Mucosa of descending colon (tissue), 3 donors: Measurements from ENCODE around the gene RPS6KA3. TPM values are rescaled to one million over a fixed set of nuclear protein-coding genes. Genes with fewer than 3 reads are reported as not detected.
"Not testable (repeated sequence)": the region's sequence is repeated elsewhere in the genome, so short reads cannot be mapped to it uniquely, and the experiment has no call there.

Source experiments
- ATAC-seq: fragments of 200-7000 bp; cut with Tn5 transposase; one replicate; pipeline ENCODE4 v1.9.1; 2020; ENCODE audit warnings: mild to moderate bottlenecking, moderate library complexity
- DNase-seq, 3 donors: peaks; one replicate each; pipeline ENCODE4 v3.0.0-alpha.2; 2020
- H3K36me3 ChIP-seq: fragments of 200-600 bp; one replicate; pipeline ENCODE4 v1.8.0; 2021; ENCODE audit warnings: low read depth, mild to moderate bottlenecking
- H3K4me1 ChIP-seq: fragments of 200-600 bp; one replicate; pipeline ENCODE4 v1.8.0; 2021; ENCODE audit warnings: low read depth, mild to moderate bottlenecking
- H3K4me3 ChIP-seq: fragments of 200-600 bp; one replicate; pipeline ENCODE4 v1.8.0; 2021; ENCODE audit warnings: mild to moderate bottlenecking
- H3K9me3 ChIP-seq: fragments of 200-600 bp; one replicate; pipeline ENCODE4 v1.8.0; 2021; ENCODE audit warnings: mild to moderate bottlenecking
- CTCF ChIP-seq: fragments of 200-600 bp; IDR thresholded peaks from one replicate; pipeline ENCODE4 v1.8.0; 2022; ENCODE audit warnings: antibody characterized with exemption, mild to moderate bottlenecking
- intact Hi-C, 2 donors: fragments of 100-400 bp; cut with DNase I in 1 of 2; cut with micrococcal nuclease in 1 of 2; formaldehyde crosslinking; loops; one replicate each; pipeline versions ENCODE4 v1.11.0 to v1.11.1; 2022; cut with DNase I, micrococcal nuclease
- total RNA-seq, 3 donors: library from RNA; stranded (reverse); fragmentation: NEBNext Ultra II Directional in 2 of 3; extraction: Animal tissue kit (Norgen Biotek cat#: 25700) in 2 of 3; gene quantifications; one replicate each; pipeline versions ENCODE4 v1.2.1 to v1.2.4, GENCODE V29; 2021 to 2023
- donor health status: DM: no; HTN: no; CAD: no; lungs with moderate emphysema.
- donor health status: DM: no; HTN: no; CAD: no.
- donor health status: DM: no; HTN: yes; CAD: no.

The RPS6KA3 gene
- total RNA-seq, 3 donors from 2014 or later: 73.6 to 80.1 (median 73.9) TPM

GRCh38 chrX:20181598-20182329, 84.9 kb downstream of the RPS6KA3 start:
- H3K9me3 ChIP-seq: no peaks in the 10 kb centered on the region
- H3K4me1 ChIP-seq: no peaks in the 10 kb centered on the region
- no peak for ATAC-seq
- H3K4me3 ChIP-seq: no peak overlapping the region
- intact Hi-C loops: no loop called here
- H3K36me3 ChIP-seq: no peaks in the 10 kb centered on the region
- DNase-seq: no peak
- TF ChIP-seq CTCF: no peak

GRCh38 chrX:20177093-20177492, 89.6 kb downstream of the RPS6KA3 start:
- intact Hi-C loops: no loop called here
- Histone ChIP-seq H3K9me3 (no peaks in the 10 kb centered on the region), H3K4me3 (no peak overlapping the region), H3K36me3 (no peaks in the 10 kb centered on the region), H3K4me1 (no peaks in the 10 kb centered on the region)
- no peak for DNase-seq
- ATAC-seq: no peak
- no peak for TF ChIP-seq CTCF

GRCh38 chrX:20173856-20174255, 92.9 kb downstream of the RPS6KA3 start:
- Histone ChIP-seq H3K9me3 (no peaks in the 10 kb centered on the region), H3K36me3 (no peaks in the 10 kb centered on the region), H3K4me1 (no peaks in the 10 kb centered on the region), H3K4me3 (no peak overlapping the region)
- intact Hi-C loops: no loop called here
- DNase-seq (no peak), ATAC-seq (no peak)
- no peak for TF ChIP-seq CTCF

GRCh38 chrX:20173313-20173712, 93.4 kb downstream of the RPS6KA3 start:
- DNase-seq (no peak), ATAC-seq (no peak)
- Histone ChIP-seq H3K9me3 (no peaks in the 10 kb centered on the region), H3K36me3 (no peaks in the 10 kb centered on the region), H3K4me3 (no peak overlapping the region), H3K4me1 (no peaks in the 10 kb centered on the region)
- TF ChIP-seq CTCF: no peak
- intact Hi-C loops: no loop called here

- ATAC-seq (no peak), DNase-seq (no peak)
- Histone ChIP-seq H3K4me1 (no peaks in the 10 kb centered on the region), H3K4me3 (no peak overlapping the region), H3K9me3 (no peaks in the 10 kb centered on the region), H3K36me3 (no peaks in the 10 kb centered on the region)
- TF ChIP-seq CTCF: no peak
- intact Hi-C loops: no loop called here
Measured at GRCh38 chrX:20171887-20172286, 94.8 kb downstream of the RPS6KA3 start.

GRCh38 chrX:20162516-20162915, 104.2 kb downstream of the RPS6KA3 start:
- H3K4me3 ChIP-seq, H3K36me3 ChIP-seq, H3K4me1 ChIP-seq, H3K9me3 ChIP-seq, ATAC-seq, intact Hi-C loops, DNase-seq: not testable (repeated sequence)
